HG03103 (cell line): Measurements from ENCODE around the gene CKB.
"Not testable (repeated sequence)": the region's sequence is repeated elsewhere in the genome, so short reads cannot be mapped to it uniquely, and the experiment has no call there.

ENCODE experiments used
- ATAC-seq: cut with Tn5 transposase; IDR thresholded peaks from one replicate; pipeline ENCODE4 v1.9.1; 2021; ENCODE audit warnings: low read depth; ENCODE audit not compliant: unreplicated experiment

CKB gene

GRCh38 chr14:103514596-103515421 lies 7.8 kb downstream of the CKB start:
- ATAC-seq = no peak

GRCh38 chr14:103512701-103513611 lies 9.7 kb downstream of the CKB start:
- ATAC-seq = no peak

GRCh38 chr14:103512180-103512579 lies 10.4 kb downstream of the CKB start:
- not testable (repeated sequence) for ATAC-seq

- no peak for ATAC-seq
These were observed 11.6 kb downstream of the CKB start for GRCh38 chr14:103510724-103511693.

- no peak for ATAC-seq
These were observed 12.5 kb downstream of the CKB start for GRCh38 chr14:103509864-103510723.

GRCh38 chr14:103508521-103509329 lies 13.9 kb downstream of the CKB start:
- no peak for ATAC-seq

GRCh38 chr14:103507751-103508150 lies 14.9 kb downstream of the CKB start:
- no peak for ATAC-seq

GRCh38 chr14:103504991-103505565 lies 17.6 kb downstream of the CKB start:
- ATAC-seq = no peak

GRCh38 chr14:103503296-103503695 lies 19.3 kb downstream of the CKB start:
- no peak for ATAC-seq

GRCh38 chr14:103502877-103503276 lies 19.8 kb downstream of the CKB start:
- ATAC-seq = no peak

GRCh38 chr14:103501921-103502669 lies 20.5 kb downstream of the CKB start:
- ATAC-seq = no peak

GRCh38 chr14:103501041-103501870 lies 21.4 kb downstream of the CKB start:
- ATAC-seq = no peak

GRCh38 chr14:103500148-103500990 lies 22.3 kb downstream of the CKB start:
- no peak for ATAC-seq

- no peak for ATAC-seq
These were observed 22.9 kb downstream of the CKB start for GRCh38 chr14:103499709-103500108.

GRCh38 chr14:103496776-103497175 lies 25.9 kb downstream of the CKB start:
- no peak for ATAC-seq

GRCh38 chr14:103495854-103496253 lies 26.8 kb downstream of the CKB start:
- no peak for ATAC-seq
